Progenitor cell of endocrine pancreas (in vitro differentiated cells): ENCODE data around the gene OSBPL9. TPM values are rescaled to one million over a fixed set of nuclear protein-coding genes. Genes with fewer than 3 reads are reported as not detected.

Source experiments
- DNase-seq: peaks from one replicate; pipeline ENCODE4 v3.0.0; 2021; ENCODE audit warnings: low spot score; ENCODE audit not compliant: unreplicated experiment
- H3K27ac Mint-ChIP-seq: 2 replicates; pipeline ENCODE4 v1.8.0; 2021; ENCODE audit warnings: mild to moderate bottlenecking, moderate library complexity, mixed read lengths
- H3K27me3 Mint-ChIP-seq: 2 replicates; pipeline ENCODE4 v1.8.0; 2021; ENCODE audit warnings: mixed read lengths
- H3K36me3 Mint-ChIP-seq: 2 replicates; pipeline ENCODE4 v1.8.0; 2022; ENCODE audit warnings: mixed read lengths; ENCODE audit not compliant: insufficient read depth
- H3K4me1 Mint-ChIP-seq: 2 replicates; pipeline ENCODE4 v1.8.0; 2021; ENCODE audit warnings: low read depth, mixed read lengths
- H3K4me3 Mint-ChIP-seq: 2 replicates; pipeline ENCODE4 v1.8.0; 2021; ENCODE audit warnings: low read depth, mild to moderate bottlenecking, moderate library complexity, mixed read lengths
- H3K9me3 Mint-ChIP-seq: 2 replicates; pipeline ENCODE4 v1.8.0; 2021; ENCODE audit warnings: low read depth, mixed read lengths
- total RNA-seq: library from RNA; stranded (reverse); gene quantifications from 2 replicates; pipeline ENCODE4 v1.2.1, GENCODE V29; 2021
- TF ChIP-seq, protein P1 (sequence below): fragments of 200-600 bp; sonication (generic); IDR thresholded peaks from one replicate; pipeline ENCODE4 v1.5.0; 2021; ENCODE audit warnings: antibody characterized with exemption, mild to moderate bottlenecking; ENCODE audit not compliant: unreplicated experiment

Gene OSBPL9
- total RNA-seq, 1 donor from 2014 or later: 138 TPM

DNA sequence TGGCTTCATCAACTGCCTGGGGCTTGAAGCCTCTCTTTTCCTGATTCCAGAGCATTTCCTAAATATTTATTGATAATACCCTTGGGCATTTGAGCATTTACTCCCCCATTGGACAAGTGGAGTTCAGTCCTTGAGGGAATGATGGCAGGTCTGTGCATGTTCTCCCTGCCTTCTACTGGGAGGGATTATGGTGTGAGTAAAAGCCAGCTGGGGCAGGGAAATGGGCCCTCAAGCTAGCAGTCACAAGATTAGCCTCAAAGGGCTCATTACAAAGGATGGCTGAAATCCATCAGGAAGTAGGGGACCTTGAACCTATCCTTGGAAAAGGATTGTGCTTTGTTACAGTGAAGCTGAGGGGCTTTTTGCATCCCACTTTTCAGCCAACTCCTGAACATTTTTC, 24.2 kb upstream of the OSBPL9 start:
- H3K36me3 Mint-ChIP-seq: no peaks in the 10 kb centered on the region
- TF ChIP-seq, protein P1, sequence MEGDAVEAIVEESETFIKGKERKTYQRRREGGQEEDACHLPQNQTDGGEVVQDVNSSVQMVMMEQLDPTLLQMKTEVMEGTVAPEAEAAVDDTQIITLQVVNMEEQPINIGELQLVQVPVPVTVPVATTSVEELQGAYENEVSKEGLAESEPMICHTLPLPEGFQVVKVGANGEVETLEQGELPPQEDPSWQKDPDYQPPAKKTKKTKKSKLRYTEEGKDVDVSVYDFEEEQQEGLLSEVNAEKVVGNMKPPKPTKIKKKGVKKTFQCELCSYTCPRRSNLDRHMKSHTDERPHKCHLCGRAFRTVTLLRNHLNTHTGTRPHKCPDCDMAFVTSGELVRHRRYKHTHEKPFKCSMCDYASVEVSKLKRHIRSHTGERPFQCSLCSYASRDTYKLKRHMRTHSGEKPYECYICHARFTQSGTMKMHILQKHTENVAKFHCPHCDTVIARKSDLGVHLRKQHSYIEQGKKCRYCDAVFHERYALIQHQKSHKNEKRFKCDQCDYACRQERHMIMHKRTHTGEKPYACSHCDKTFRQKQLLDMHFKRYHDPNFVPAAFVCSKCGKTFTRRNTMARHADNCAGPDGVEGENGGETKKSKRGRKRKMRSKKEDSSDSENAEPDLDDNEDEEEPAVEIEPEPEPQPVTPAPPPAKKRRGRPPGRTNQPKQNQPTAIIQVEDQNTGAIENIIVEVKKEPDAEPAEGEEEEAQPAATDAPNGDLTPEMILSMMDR: no peak
- no peak overlapping the region for H3K4me3 Mint-ChIP-seq
- H3K9me3 Mint-ChIP-seq: no peaks in the 10 kb centered on the region
- no peaks in the 10 kb centered on the region for H3K4me1 Mint-ChIP-seq
- no peak overlapping the region for H3K27ac Mint-ChIP-seq
- H3K27me3 Mint-ChIP-seq: peaks cover 10% of the 10 kb centered on the region
- no peak for DNase-seq

DNA sequence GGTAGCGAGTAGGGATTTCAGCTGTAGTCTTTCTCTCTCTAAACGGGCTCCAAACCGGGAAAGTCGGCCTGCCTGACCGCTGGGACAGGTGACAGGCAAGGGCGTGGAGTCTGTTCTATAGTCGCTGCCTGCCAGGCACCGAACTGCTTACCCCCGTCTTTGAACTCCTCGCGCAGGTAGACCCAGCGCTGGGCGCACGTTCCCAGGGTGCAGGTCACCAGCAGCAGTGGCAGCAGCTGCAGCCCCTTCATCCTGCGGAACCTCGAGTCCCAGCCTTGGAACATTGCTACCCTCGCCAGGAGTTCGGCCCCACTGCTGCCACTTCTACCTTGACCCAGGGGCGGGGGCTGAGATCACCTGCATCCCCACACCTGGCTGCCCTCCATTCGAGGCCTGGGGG, 22.2 kb upstream of the OSBPL9 start:
- Mint-ChIP-seq H3K9me3 (no peaks in the 10 kb centered on the region), H3K4me3 (no peak overlapping the region), H3K36me3 (no peaks in the 10 kb centered on the region), H3K27ac (no peak overlapping the region), H3K4me1 (no peaks in the 10 kb centered on the region), H3K27me3 (peaks cover 10% of the 10 kb centered on the region)
- TF ChIP-seq, protein P1: no peak
- DNase-seq: no peak

DNA sequence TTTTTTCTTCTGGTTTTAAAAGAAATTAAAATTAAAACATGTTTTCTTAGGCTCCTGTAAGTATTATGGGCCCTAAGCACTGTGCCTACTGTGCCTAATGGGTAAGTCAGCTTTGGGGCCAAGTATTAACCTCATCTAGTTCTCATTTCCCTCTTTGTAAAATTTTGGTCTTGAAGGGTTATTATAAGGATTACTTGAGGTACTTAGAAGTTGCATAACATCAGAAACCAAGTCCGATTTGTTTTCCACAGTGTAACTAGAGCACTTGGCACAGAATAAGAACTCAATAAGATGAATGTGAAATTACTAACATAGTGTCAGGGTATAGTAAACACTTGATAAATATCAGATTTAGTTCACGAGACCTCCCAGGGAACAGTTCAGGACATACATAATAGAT, 16.4 kb upstream of the OSBPL9 start:
- DNase-seq: no peak
- TF ChIP-seq, protein P1: no peak
- H3K36me3 Mint-ChIP-seq: no peaks in the 10 kb centered on the region
- no peak overlapping the region for H3K4me3 Mint-ChIP-seq
- peaks cover 4% of the 10 kb centered on the region for H3K27me3 Mint-ChIP-seq
- H3K4me1 Mint-ChIP-seq: no peaks in the 10 kb centered on the region
- no peaks in the 10 kb centered on the region for H3K9me3 Mint-ChIP-seq
- H3K27ac Mint-ChIP-seq: no peak overlapping the region

DNA sequence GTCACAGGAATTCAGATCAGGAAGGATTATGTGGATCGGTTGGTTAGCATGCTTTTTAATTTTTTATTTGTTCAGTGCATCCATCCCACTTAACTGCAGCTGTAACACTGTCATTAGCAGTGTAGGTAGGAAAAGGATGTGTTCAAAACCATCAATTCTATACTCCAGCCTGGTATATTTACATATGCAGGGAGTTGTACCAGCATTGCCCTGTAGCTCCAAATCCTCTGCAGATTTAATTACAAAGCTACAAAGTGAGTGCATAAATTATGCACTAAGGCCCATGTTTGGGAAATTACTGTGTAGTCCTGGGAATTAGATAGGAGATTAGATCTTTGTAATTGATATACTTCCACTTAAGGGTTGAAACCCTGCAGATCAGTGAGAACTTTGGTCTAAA, 15.9 kb upstream of the OSBPL9 start:
- TF ChIP-seq, protein P1: no peak
- no peaks in the 10 kb centered on the region for H3K36me3 Mint-ChIP-seq
- H3K4me1 Mint-ChIP-seq: no peaks in the 10 kb centered on the region
- no peak overlapping the region for H3K4me3 Mint-ChIP-seq
- no peak overlapping the region for H3K27ac Mint-ChIP-seq
- DNase-seq: no peak
- peaks cover 4% of the 10 kb centered on the region for H3K27me3 Mint-ChIP-seq
- no peaks in the 10 kb centered on the region for H3K9me3 Mint-ChIP-seq

DNA sequence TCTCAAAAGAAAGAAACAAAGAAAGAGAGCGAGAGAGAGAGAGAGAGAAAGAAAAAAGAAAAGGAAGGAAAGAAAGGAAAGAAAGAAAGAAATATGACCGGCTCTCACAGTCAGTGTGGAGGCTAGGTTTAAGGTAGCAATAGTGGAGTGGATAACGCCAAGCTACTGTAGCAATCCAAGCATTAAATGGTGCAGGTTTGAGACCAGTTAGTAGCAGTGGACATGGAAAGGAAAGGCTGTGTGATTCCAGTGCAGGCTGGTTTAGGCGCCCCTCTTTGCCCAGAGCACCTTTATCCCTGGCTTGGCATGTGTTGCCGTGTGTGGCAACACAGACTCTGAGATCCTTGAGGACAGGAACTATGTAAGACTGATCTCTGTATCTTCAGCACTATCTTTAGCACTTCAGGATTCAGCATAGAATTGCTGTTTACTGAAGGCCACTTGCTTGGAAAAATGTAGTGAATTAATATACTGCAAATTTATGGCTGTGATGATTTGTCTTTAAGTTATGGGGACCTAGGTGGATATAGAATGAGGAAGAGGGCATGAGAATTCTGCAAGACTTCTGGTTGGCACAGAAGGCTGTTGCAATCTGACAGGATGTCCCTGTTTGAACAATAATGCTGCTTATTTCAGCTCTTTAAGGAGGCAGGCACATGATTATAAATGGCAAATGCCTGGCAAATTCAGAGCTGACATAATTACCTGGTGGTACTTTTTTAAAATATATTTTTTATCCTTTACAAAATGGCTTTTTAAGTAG, 10.8 kb upstream of the OSBPL9 start:
- no peak for DNase-seq
- H3K27ac Mint-ChIP-seq: no peak overlapping the region

More for the DNA sequence above, 10.8 kb upstream of the OSBPL9 start:
- no peaks in the 10 kb centered on the region for H3K36me3 Mint-ChIP-seq
- H3K27me3 Mint-ChIP-seq: no peaks in the 10 kb centered on the region
- H3K9me3 Mint-ChIP-seq: no peaks in the 10 kb centered on the region
- peaks cover 2% of the 10 kb centered on the region for H3K4me1 Mint-ChIP-seq
- TF ChIP-seq, protein P1: no peak
- H3K4me3 Mint-ChIP-seq: no peak overlapping the region
